ENCODE data around the gene MMP15. TPM values are rescaled to one million over a fixed set of nuclear protein-coding genes. Genes with fewer than 3 reads are reported as not detected.

The MMP15 gene
- total RNA-seq, 1 donor from 2014 or later: 15.4 TPM

GRCh38 chr16:58028541-58029070 lies 3.1 kb downstream of the MMP15 start:
- peaks cover 9% of the 10 kb centered on the region for H3K27me3 Mint-ChIP-seq (ENCODE audit: low read depth, unreplicated experiment)
- no peak for FAIRE-seq
- no peaks in the 10 kb centered on the region for H3K9me3 Mint-ChIP-seq (ENCODE audit: unreplicated experiment)
- H3K27ac Mint-ChIP-seq (ENCODE audit: unreplicated experiment): no peak overlapping the region
- Histone ChIP-seq H3K9ac (ENCODE audit: low read length) (no peak overlapping the region), H3K4me1 (ENCODE audit: insufficient read depth, low read length) (peaks cover 15% of the 10 kb centered on the region), H3K27ac (ENCODE audit: low read depth, low read length) (no peak overlapping the region), H3K4me3 (ENCODE audit: insufficient read depth, low read depth, low read length) (no peak overlapping the region), H2AFZ (ENCODE audit: low read depth, low read length) (no peak overlapping the region), H4K20me1 (ENCODE audit: insufficient read depth, low read length) (peaks cover 7% of the 10 kb centered on the region), H3K79me2 (ENCODE audit: insufficient read depth, low read length) (no peaks in the 10 kb centered on the region), H3K36me3 (ENCODE audit: insufficient read depth, low read length) (no peaks in the 10 kb centered on the region), H3K4me2 (ENCODE audit: low read length) (no peak overlapping the region), H3K9me3 (ENCODE audit: insufficient read depth, low read depth, low read length) (no peaks in the 10 kb centered on the region), H3K27me3 (ENCODE audit: insufficient read depth, low read length) (peaks cover 22% of the 10 kb centered on the region)
- H3K4me1 Mint-ChIP-seq (ENCODE audit: low read depth, unreplicated experiment): peaks cover 2% of the 10 kb centered on the region
- no peak for TF ChIP-seq EZH2 (IDR thresholded peaks at IDR 0.05; ENCODE audit: insufficient read depth, low read length)
- TF ChIP-seq CTCF (IDR thresholded peaks at IDR 0.05; ENCODE audit: insufficient read depth, low read depth, low read length): no peak
- no peak overlapping the region for H3K4me3 Mint-ChIP-seq (ENCODE audit: unreplicated experiment)
- no peaks in the 10 kb centered on the region for H3K36me3 Mint-ChIP-seq (ENCODE audit: low read depth, unreplicated experiment)
- DNase-seq (ENCODE audit: low read depth): no peak

GRCh38 chr16:58029410-58029809 lies 3.9 kb downstream of the MMP15 start:
- no peak overlapping the region for H3K27ac Mint-ChIP-seq (ENCODE audit: unreplicated experiment)

More at GRCh38 chr16:58029410-58029809, 3.9 kb downstream of the MMP15 start:
- H3K4me1 Mint-ChIP-seq (ENCODE audit: low read depth, unreplicated experiment): peaks cover 2% of the 10 kb centered on the region
- no peaks in the 10 kb centered on the region for H3K79me2 ChIP-seq (ENCODE audit: insufficient read depth, low read length)
- no peak overlapping the region for H3K4me3 Mint-ChIP-seq (ENCODE audit: unreplicated experiment)
- peaks cover 9% of the 10 kb centered on the region for H3K27me3 Mint-ChIP-seq (ENCODE audit: low read depth, unreplicated experiment)
- no peaks in the 10 kb centered on the region for H3K9me3 Mint-ChIP-seq (ENCODE audit: unreplicated experiment)
- no peak overlapping the region for H3K27ac ChIP-seq (ENCODE audit: low read depth, low read length)
- DNase-seq (ENCODE audit: low read depth): no peak
- no peaks in the 10 kb centered on the region for H3K36me3 ChIP-seq (ENCODE audit: insufficient read depth, low read length)
- H4K20me1 ChIP-seq (ENCODE audit: insufficient read depth, low read length): peaks cover 7% of the 10 kb centered on the region
- H3K9ac ChIP-seq (ENCODE audit: low read length): no peak overlapping the region
- no peak overlapping the region for H3K4me3 ChIP-seq (ENCODE audit: insufficient read depth, low read depth, low read length)
- no peak overlapping the region for H3K4me2 ChIP-seq (ENCODE audit: low read length)
- TF ChIP-seq EZH2 (IDR thresholded peaks at IDR 0.05; ENCODE audit: insufficient read depth, low read length): no peak
- no peak for TF ChIP-seq CTCF (IDR thresholded peaks at IDR 0.05; ENCODE audit: insufficient read depth, low read depth, low read length)
- peaks cover 15% of the 10 kb centered on the region for H3K4me1 ChIP-seq (ENCODE audit: insufficient read depth, low read length)
- FAIRE-seq: no peak
- H2AFZ ChIP-seq (ENCODE audit: low read depth, low read length): no peak overlapping the region
- no peaks in the 10 kb centered on the region for H3K9me3 ChIP-seq (ENCODE audit: insufficient read depth, low read depth, low read length)
- no peaks in the 10 kb centered on the region for H3K36me3 Mint-ChIP-seq (ENCODE audit: low read depth, unreplicated experiment)
- peaks cover 15% of the 10 kb centered on the region for H3K27me3 ChIP-seq (ENCODE audit: insufficient read depth, low read length)

Data from astrocyte (in vitro differentiated cells and primary cell).